Measurements from ENCODE around the gene SLC41A3. TPM values are rescaled to one million over a fixed set of nuclear protein-coding genes. Genes with fewer than 3 reads are reported as not detected.

Gene SLC41A3
- total and polyA plus RNA-seq, 2 of the 8 experiments (the other 6 are each of a cell fraction or from before 2014, with no cell fraction given) = 30.2 to 56.4 TPM

DNA sequence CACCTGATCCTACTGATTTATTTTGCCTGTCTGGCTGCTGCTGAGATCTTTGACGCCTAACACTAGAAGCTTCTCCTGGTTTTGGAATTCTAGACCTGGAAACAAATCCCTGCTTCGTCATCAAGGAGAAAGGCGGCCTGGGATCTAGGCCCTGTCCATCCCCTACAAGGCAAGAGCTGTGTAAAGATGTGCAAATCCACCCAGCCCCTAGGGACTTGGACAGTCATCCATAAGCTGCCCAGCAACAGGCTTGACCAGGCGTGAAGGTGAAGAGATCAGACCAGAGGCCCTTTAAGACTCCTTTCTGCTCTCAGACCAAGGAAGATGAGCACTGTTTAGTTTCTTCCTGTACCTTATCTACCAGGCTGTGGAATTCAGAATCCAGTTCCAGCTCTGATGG lies 32.2 kb downstream of the SLC41A3 start (continued):
- TF ChIP-seq USF2 (IDR thresholded peaks at IDR 0.05; ENCODE audit: low read length) = no peak
- TF ChIP-seq FOSL1 (IDR thresholded peaks at IDR 0.05; ENCODE audit: insufficient read depth, low read depth, low read length) = no peak
- no peak for TF ChIP-seq CEBPB (IDR thresholded peaks at IDR 0.05; ENCODE audit: low read depth, low read length)
- no peak for TF ChIP-seq MAX (IDR thresholded peaks at IDR 0.05)
- no peak for TF ChIP-seq YY1 (IDR thresholded peaks at IDR 0.05; ENCODE audit: low read depth, low read length)
- no peak for TF ChIP-seq TAF1 (IDR thresholded peaks at IDR 0.05; ENCODE audit: low read depth, low read length)
